ENCODE measurements around the gene PPP2R2C. TPM values are rescaled to one million over a fixed set of nuclear protein-coding genes. Genes with fewer than 3 reads are reported as not detected.

Gene PPP2R2C
- total and polyA plus RNA-seq, 3 experiments from 2014 or later: not detected

DNA sequence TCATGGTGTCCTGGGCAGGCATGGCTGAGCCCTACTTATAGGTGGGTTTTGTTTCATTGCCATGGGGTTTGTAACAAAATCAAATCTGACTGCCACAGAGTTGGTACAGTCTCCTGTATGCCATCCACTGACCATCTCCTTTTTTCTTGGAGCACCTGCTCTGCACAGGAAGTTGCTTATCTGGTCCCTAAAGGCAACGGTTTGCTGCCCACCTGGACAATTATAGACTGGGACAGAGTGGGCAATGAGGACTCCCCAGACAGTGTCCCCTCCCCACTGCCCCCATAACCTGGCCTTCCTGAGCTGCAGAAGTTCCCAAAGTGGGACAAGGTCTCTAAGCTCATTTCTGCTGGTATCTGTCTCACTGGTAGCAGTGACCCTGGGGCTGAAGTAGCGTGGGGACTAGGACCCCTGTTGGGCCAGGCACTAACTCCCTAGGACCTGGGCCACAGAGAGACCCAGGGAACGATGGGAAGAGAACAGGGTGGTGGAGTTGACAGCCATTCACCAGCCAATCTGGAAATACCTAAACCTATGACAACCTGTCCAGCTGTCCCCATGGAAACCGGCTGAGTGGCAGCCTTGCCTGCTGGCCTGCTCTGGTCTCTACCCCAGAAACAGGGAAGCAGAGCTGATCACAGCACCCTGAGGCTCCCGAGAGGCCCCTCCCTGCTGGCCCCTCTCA is 138.1 kb downstream of the PPP2R2C start:
- Mint-ChIP-seq H3K4me1 (peaks cover 21 to 25% (median 25%) of the 10 kb centered on the region in 3 donors), H3K4me3 (no peak overlapping the region), H3K27ac (no peak overlapping the region), H3K36me3 (no peaks in the 10 kb centered on the region), H3K27me3 (peaks cover 20 to 44% of the 10 kb centered on the region in 2 donors), H3K9me3 (no peaks in the 10 kb centered on the region)
- no peaks in the 10 kb centered on the region for H3K36me3 ChIP-seq (ENCODE audit: insufficient read depth, low read length)
- no peaks in the 10 kb centered on the region for H3K9me3 ChIP-seq (ENCODE audit: low read length)
- peaks cover 10% of the 10 kb centered on the region for H3K4me1 ChIP-seq (ENCODE audit: insufficient read depth, low read length)
- CTCF ChIA-PET: interaction anchor here (11.2 kb wide), 1 partner anchor 85 kb away, joined by 205 read pairs; no protein-coding TSS in a partner anchor
- POLR2A ChIA-PET: no interaction called here
- DNase-seq: no peak
- no peak overlapping the region for H3K27ac ChIP-seq (ENCODE audit: low read depth, low read length)
- no peak overlapping the region for H3K4me3 ChIP-seq (ENCODE audit: low read length)
- H3K27me3 ChIP-seq (ENCODE audit: insufficient read depth, low read length, poor library complexity, severe bottlenecking): no peaks in the 10 kb centered on the region

DNA sequence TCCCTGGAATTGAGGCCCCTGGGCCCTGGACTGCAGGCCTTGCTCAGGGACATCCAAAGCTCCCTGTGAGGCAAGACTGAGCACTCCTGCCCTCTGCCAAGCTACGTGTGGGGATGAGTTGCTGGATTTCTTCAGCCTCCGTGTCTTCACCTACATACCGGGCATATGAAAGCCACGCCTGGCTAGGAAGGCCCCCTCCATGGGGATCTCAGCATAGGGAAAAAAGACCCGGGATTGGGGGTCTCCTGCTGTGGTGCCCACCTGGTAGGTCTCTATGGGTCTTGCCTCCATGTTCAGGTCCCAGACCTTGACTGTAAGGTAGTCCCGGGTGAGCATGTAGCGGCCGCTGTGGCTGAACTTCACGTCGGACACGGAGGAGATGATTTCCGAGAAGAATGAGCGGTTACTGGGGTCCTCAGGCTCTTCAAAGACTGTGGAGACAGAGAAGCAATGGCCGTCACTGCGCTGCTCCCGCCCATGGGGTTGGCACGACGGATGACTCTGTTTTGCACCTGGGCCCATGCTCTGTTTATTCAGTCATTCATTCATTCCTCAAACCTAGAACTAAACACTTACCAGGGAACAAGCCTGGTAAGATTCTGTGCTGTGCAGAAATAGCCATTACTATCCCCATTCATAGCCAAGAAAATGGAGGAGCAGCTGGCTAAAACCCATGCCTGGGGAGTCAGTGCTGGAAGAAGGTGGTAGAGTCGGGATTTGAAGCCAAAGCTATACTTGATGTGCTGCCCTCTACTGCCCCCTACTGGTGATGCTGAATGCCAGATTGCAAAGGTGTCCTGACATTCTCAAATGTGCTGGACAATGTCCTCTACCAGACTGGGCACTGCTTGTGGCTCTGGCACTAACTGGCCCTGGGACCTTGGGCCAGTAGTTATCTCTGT is 138.9 kb downstream of the PPP2R2C start:
- Histone ChIP-seq H3K27ac (ENCODE audit: low read depth, low read length) (no peak overlapping the region), H3K36me3 (ENCODE audit: insufficient read depth, low read length) (no peaks in the 10 kb centered on the region), H3K4me1 (ENCODE audit: insufficient read depth, low read length) (peaks cover 10% of the 10 kb centered on the region), H3K9me3 (ENCODE audit: low read length) (no peaks in the 10 kb centered on the region), H3K4me3 (ENCODE audit: low read length) (no peak overlapping the region), H3K27me3 (ENCODE audit: insufficient read depth, low read length, poor library complexity, severe bottlenecking) (no peaks in the 10 kb centered on the region)
- Mint-ChIP-seq H3K4me3 (no peak overlapping the region), H3K9me3 (no peaks in the 10 kb centered on the region), H3K4me1 (peaks cover 16 to 17% (median 17%) of the 10 kb centered on the region in 3 donors), H3K27me3 (peaks cover 20 to 37% of the 10 kb centered on the region in 2 donors), H3K27ac (no peak overlapping the region), H3K36me3 (no peaks in the 10 kb centered on the region)
- DNase-seq: no peak
- ChIA-PET POLR2A (no interaction called here), CTCF (interaction anchor here (11.2 kb wide), 1 partner anchor 84 kb away, joined by 205 read pairs; no protein-coding TSS in a partner anchor)

DNA sequence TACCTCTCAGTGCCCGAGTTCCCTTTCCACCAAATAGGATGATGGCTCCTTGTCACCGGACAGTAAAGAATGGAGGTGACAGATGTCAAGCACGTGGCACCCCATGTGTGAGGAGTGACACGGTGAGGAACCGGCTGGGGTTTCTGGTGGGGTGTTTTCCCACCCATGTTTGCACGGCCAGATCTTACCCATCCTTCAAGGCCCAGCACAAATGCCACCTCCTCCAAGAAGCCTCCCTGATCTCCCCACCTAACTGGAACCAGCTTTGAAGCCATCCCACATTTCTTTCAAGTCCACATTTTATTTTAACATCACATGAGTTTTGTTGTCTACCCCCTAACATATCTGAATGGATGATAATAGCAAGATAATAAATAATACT is 139.8 kb downstream of the PPP2R2C start:
- no peaks in the 10 kb centered on the region for H3K27me3 ChIP-seq (ENCODE audit: insufficient read depth, low read length, poor library complexity, severe bottlenecking)
- no peak overlapping the region for H3K4me3 ChIP-seq (ENCODE audit: low read length)
- no peak for DNase-seq
- no peak overlapping the region for H3K4me3 Mint-ChIP-seq
- ChIA-PET CTCF (interaction anchor here (1.0 to 11.2 kb wide), 3 partner anchors 32 to 83 kb away, joined by 3 to 205 read pairs (median 6); partner anchors contain the start of gene WFS1), POLR2A (no interaction called here)
- H3K9me3 Mint-ChIP-seq: no peaks in the 10 kb centered on the region
- no peak overlapping the region for H3K27ac Mint-ChIP-seq
- no peaks in the 10 kb centered on the region for H3K9me3 ChIP-seq (ENCODE audit: low read length)
- H3K36me3 Mint-ChIP-seq: no peaks in the 10 kb centered on the region
- peaks cover 5% of the 10 kb centered on the region for H3K4me1 ChIP-seq (ENCODE audit: insufficient read depth, low read length)
- H3K4me1 Mint-ChIP-seq: peaks cover 7 to 8% (median 8%) of the 10 kb centered on the region in 3 donors
- H3K36me3 ChIP-seq (ENCODE audit: insufficient read depth, low read length): no peaks in the 10 kb centered on the region
- H3K27ac ChIP-seq (ENCODE audit: low read depth, low read length): no peak overlapping the region
- peaks cover 16 to 37% of the 10 kb centered on the region in 2 donors for H3K27me3 Mint-ChIP-seq

DNA sequence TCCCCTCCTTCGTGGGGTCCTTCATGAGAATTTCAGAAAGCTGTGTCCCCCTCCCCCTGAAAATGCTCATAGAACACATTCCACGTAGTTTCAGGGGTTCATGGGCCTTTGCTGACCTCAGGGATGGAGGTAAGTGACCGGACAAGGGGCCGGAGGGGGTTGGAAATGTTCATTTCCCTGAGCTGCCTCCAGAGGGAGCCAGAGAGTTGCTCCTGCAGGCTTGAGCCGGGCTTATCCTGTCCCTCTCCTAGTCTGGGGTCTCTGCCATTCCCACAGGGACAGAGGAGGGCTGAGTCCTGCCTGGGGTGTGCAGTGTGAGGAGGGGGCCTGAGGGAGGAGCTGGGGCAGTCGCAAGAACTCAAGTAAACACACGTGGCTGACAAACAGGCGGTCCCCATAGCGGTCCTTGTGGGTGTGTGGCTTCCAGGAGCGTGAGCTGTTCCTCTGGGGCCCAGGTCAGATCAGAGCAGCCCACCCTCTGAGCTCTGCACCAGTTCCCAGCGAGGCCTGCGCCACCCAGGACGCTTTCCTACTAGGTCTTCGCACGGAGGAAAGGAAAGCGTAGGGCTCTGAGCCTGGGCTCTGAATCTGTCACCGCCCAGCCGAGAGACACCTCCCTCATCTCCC is 140.3 kb downstream of the PPP2R2C start:
- no peaks in the 10 kb centered on the region for H3K9me3 ChIP-seq (ENCODE audit: low read length)
- peaks cover under 1% of the 10 kb centered on the region for H3K4me1 ChIP-seq (ENCODE audit: insufficient read depth, low read length)
- H3K4me1 Mint-ChIP-seq: peaks cover 2 to 3% (median 3%) of the 10 kb centered on the region in 3 donors
- peaks cover 16 to 35% of the 10 kb centered on the region in 2 donors for H3K27me3 Mint-ChIP-seq
- H3K27me3 ChIP-seq (ENCODE audit: insufficient read depth, low read length, poor library complexity, severe bottlenecking): no peaks in the 10 kb centered on the region
- no peaks in the 10 kb centered on the region for H3K36me3 ChIP-seq (ENCODE audit: insufficient read depth, low read length)
- H3K9me3 Mint-ChIP-seq: no peaks in the 10 kb centered on the region
- CTCF ChIA-PET: interaction anchor here (0.8 to 11.2 kb wide), 11 partner anchors 12 to 387 kb away, joined by 3 to 205 read pairs (median 3); partner anchors contain the start of gene WFS1
- no peak overlapping the region for H3K4me3 Mint-ChIP-seq
- no peak overlapping the region for H3K27ac ChIP-seq (ENCODE audit: low read depth, low read length)
- H3K36me3 Mint-ChIP-seq: no peaks in the 10 kb centered on the region
- H3K4me3 ChIP-seq (ENCODE audit: low read length): no peak overlapping the region
- H3K27ac Mint-ChIP-seq: no peak overlapping the region
- POLR2A ChIA-PET: no interaction called here
- DNase-seq: peak in 2 of 5 donors; percentile 19 to 25

DNA sequence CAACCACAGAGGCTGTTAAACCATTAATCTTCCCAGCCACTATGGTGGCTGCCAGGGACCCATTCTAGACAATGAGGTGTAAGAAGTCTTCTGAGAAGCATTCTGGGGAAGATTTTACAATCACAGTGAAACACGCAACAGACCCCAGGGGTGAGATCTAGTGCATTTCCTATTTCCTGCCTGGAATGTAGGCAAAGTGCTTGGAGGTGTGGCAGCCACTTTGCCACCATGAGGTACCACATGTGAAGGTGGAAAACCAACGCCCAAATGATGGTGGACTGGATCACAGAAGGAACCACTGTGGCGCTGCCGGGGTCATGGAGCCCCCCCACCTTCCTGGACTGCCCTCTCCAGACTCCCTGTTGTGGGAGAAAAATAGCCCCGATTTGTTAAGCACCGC is 140.9 kb downstream of the PPP2R2C start:
- Histone ChIP-seq H3K27me3 (ENCODE audit: insufficient read depth, low read length, poor library complexity, severe bottlenecking) (no peaks in the 10 kb centered on the region), H3K4me3 (ENCODE audit: low read length) (no peak overlapping the region), H3K9me3 (ENCODE audit: low read length) (no peaks in the 10 kb centered on the region), H3K4me1 (ENCODE audit: insufficient read depth, low read length) (no peaks in the 10 kb centered on the region), H3K36me3 (ENCODE audit: insufficient read depth, low read length) (no peaks in the 10 kb centered on the region), H3K27ac (ENCODE audit: low read depth, low read length) (no peak overlapping the region)
- Mint-ChIP-seq H3K27me3 (peaks cover 16 to 36% of the 10 kb centered on the region in 2 donors), H3K36me3 (no peaks in the 10 kb centered on the region), H3K27ac (no peak overlapping the region), H3K4me1 (no peaks in the 10 kb centered on the region), H3K9me3 (no peaks in the 10 kb centered on the region), H3K4me3 (no peak overlapping the region)
- POLR2A ChIA-PET: no interaction called here
- CTCF ChIA-PET: interaction anchor here (0.8 to 11.2 kb wide), 14 partner anchors 11 to 388 kb away, joined by 3 to 205 read pairs (median 3); partner anchors contain the start of gene WFS1
- no peak for DNase-seq

DNA sequence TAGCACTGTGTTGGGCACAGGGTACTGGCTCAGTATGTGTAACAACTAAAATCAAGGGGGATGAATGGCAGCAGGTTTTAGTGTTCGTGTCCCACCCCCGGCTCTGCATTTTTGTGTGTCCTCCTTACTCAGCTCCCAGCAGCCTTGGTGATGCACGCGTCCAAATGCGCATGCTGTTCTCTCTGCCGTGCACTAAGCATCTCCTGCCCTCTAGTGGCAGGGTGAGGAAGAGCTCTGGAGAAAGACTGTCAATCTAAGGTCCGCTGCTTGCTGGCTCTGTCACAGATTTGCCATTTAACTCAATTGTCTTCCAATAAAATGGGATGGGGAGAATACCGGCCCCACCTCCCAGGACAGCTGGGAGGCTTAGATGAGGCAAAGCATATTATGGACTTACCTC is 141.4 kb downstream of the PPP2R2C start:
- POLR2A ChIA-PET: no interaction called here
- Histone ChIP-seq H3K27ac (ENCODE audit: low read depth, low read length) (no peak overlapping the region), H3K4me3 (ENCODE audit: low read length) (no peak overlapping the region), H3K36me3 (ENCODE audit: insufficient read depth, low read length) (no peaks in the 10 kb centered on the region), H3K4me1 (ENCODE audit: insufficient read depth, low read length) (no peaks in the 10 kb centered on the region), H3K27me3 (ENCODE audit: insufficient read depth, low read length, poor library complexity, severe bottlenecking) (no peaks in the 10 kb centered on the region), H3K9me3 (ENCODE audit: low read length) (no peaks in the 10 kb centered on the region)
- CTCF ChIA-PET: interaction anchor here (1.0 to 11.2 kb wide), 9 partner anchors 40 to 333 kb away, joined by 3 to 205 read pairs (median 3); partner anchors contain the start of gene WFS1
- Mint-ChIP-seq H3K9me3 (no peaks in the 10 kb centered on the region), H3K36me3 (no peaks in the 10 kb centered on the region), H3K4me1 (no peaks in the 10 kb centered on the region), H3K27me3 (peaks cover 16 to 40% of the 10 kb centered on the region in 2 donors), H3K4me3 (no peak overlapping the region), H3K27ac (no peak overlapping the region)
- DNase-seq: peak in 1 of 5 donors; percentile 17

DNA sequence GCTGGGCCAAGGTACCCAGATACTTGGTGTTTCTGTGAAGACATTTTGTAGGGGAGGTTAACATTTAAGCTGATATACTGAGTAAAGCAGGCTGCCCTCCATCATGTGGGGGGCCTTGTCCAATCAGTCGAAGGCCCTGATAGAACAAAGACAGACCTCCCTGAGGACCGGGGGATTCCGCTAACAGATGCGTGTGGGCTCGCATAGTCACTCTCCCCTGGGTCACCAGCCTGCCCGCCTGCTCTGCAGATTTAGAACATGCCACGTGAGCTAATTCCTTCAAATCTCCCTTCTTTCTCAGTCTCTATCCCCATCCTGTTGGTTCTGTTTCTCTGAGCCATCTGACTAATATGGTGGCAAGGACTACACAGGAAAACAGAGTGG is 142.0 kb downstream of the PPP2R2C start:
- DNase-seq: no peak
- no peaks in the 10 kb centered on the region for H3K27me3 ChIP-seq (ENCODE audit: insufficient read depth, low read length, poor library complexity, severe bottlenecking)
- Mint-ChIP-seq H3K4me3 (no peak overlapping the region), H3K27me3 (peaks cover 16 to 43% of the 10 kb centered on the region in 2 donors), H3K4me1 (no peaks in the 10 kb centered on the region), H3K36me3 (no peaks in the 10 kb centered on the region), H3K27ac (no peak overlapping the region), H3K9me3 (no peaks in the 10 kb centered on the region)
- H3K4me1 ChIP-seq (ENCODE audit: insufficient read depth, low read length): no peaks in the 10 kb centered on the region
- CTCF ChIA-PET: interaction anchor here (1.2 to 11.2 kb wide), 5 partner anchors 10 to 331 kb away, joined by 3 to 205 read pairs (median 4); no protein-coding TSS in a partner anchor
- no peak overlapping the region for H3K4me3 ChIP-seq (ENCODE audit: low read length)
- no peaks in the 10 kb centered on the region for H3K9me3 ChIP-seq (ENCODE audit: low read length)
- no peak overlapping the region for H3K27ac ChIP-seq (ENCODE audit: low read depth, low read length)
- H3K36me3 ChIP-seq (ENCODE audit: insufficient read depth, low read length): no peaks in the 10 kb centered on the region
- POLR2A ChIA-PET: no interaction called here
